ENCODE results near the gene LBP. TPM values are rescaled to one million over a fixed set of nuclear protein-coding genes. Genes with fewer than 3 reads are reported as not detected.

The LBP gene
- polyA plus RNA-seq, 1 of the 3 experiments (the other 2 are of a cell fraction), result 0.03 TPM

GRCh38 chr20:38412877-38413577, 66.7 kb downstream of the LBP start:
- H2AFZ ChIP-seq (ENCODE audit: low read depth), result no peak overlapping the region
- H3K9me3 ChIP-seq, result no peaks in the 10 kb centered on the region
- ChIA-PET CTCF (interaction anchor here (1.1 to 1.9 kb wide), 2 partner anchors 20 to 75 kb away, joined by 3 to 6 read pairs; no protein-coding TSS in a partner anchor), POLR2A (no interaction called here)
- no peak overlapping the region for H3K4me3 ChIP-seq (ENCODE audit: low read depth in 2 of 2, low read length in 1 of 2)
- no peaks in the 10 kb centered on the region for H4K20me1 ChIP-seq (ENCODE audit: insufficient read depth)
- H3K79me2 ChIP-seq (ENCODE audit: insufficient read depth), result no peaks in the 10 kb centered on the region
- no peak for TF ChIP-seq JUND (IDR thresholded peaks at IDR 0.05)
- no peak for TF ChIP-seq GABPA (IDR thresholded peaks at IDR 0.05; ENCODE audit: low read depth)
- no peak for TF ChIP-seq TCF12 (IDR thresholded peaks at IDR 0.05)
- no peak for TF ChIP-seq SMC3 (IDR thresholded peaks at IDR 0.05; ENCODE audit: low read depth, low read length)
- TF ChIP-seq, protein P1, sequence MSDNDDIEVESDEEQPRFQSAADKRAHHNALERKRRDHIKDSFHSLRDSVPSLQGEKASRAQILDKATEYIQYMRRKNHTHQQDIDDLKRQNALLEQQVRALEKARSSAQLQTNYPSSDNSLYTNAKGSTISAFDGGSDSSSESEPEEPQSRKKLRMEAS (IDR thresholded peaks at IDR 0.05; ENCODE audit: low read depth), result no peak
- TF ChIP-seq SIN3A (IDR thresholded peaks at IDR 0.05; ENCODE audit: borderline replicate concordance, low read depth, low read length), result no peak
- no peak for TF ChIP-seq MXI1 (IDR thresholded peaks at IDR 0.05; ENCODE audit: low read depth, low read length)
- TF ChIP-seq TAF1 (IDR thresholded peaks at IDR 0.05; ENCODE audit: borderline replicate concordance, low read depth, low read length), result no peak
- no peak for TF ChIP-seq GATA2 (CRISPR knock-in tag; IDR thresholded peaks at IDR 0.05)
- TF ChIP-seq RFX5 (IDR thresholded peaks at IDR 0.05; ENCODE audit: low read length), result no peak
- no peak for TF ChIP-seq RAD21 (IDR thresholded peaks at IDR 0.05; ENCODE audit: low read length)
- TF ChIP-seq EP300 (IDR thresholded peaks at IDR 0.05; ENCODE audit: borderline replicate concordance in 1 of 2, low read depth in 1 of 2, low read length in 1 of 2), result no peak
- TF ChIP-seq NFIC (IDR thresholded peaks at IDR 0.05; ENCODE audit: borderline replicate concordance), result no peak
- no peak overlapping the region for H3K9ac ChIP-seq
- H3K4me2 ChIP-seq, result no peak overlapping the region
- peaks cover 11% of the 10 kb centered on the region for H3F3A ChIP-seq (replicated peaks; ENCODE audit: insufficient read depth)
- no peaks in the 10 kb centered on the region for H3K9me2 ChIP-seq
- no peaks in the 10 kb centered on the region for H3K4me1 ChIP-seq (ENCODE audit: control insufficient read depth in 1 of 2, insufficient read depth in 2 of 2, low read depth in 1 of 2, low read length in 1 of 2)
- no peak overlapping the region for H3K27ac ChIP-seq (ENCODE audit: low read depth in 2 of 2, low read length in 1 of 2)
- peaks cover 17 to 27% of the 10 kb centered on the region in 2 experiments for H3K36me3 ChIP-seq (replicated peaks in 1 of 2; ENCODE audit: control insufficient read depth in 1 of 2, insufficient read depth in 2 of 2, low read length in 1 of 2)
- no peaks in the 10 kb centered on the region for H3K27me3 ChIP-seq (ENCODE audit: insufficient read depth)
- 90% methylated on average over 9 of the region's 9 CpGs for WGBS (ENCODE audit: low lambda C conversion rate)
- DNase-seq, result no peak

DNA sequence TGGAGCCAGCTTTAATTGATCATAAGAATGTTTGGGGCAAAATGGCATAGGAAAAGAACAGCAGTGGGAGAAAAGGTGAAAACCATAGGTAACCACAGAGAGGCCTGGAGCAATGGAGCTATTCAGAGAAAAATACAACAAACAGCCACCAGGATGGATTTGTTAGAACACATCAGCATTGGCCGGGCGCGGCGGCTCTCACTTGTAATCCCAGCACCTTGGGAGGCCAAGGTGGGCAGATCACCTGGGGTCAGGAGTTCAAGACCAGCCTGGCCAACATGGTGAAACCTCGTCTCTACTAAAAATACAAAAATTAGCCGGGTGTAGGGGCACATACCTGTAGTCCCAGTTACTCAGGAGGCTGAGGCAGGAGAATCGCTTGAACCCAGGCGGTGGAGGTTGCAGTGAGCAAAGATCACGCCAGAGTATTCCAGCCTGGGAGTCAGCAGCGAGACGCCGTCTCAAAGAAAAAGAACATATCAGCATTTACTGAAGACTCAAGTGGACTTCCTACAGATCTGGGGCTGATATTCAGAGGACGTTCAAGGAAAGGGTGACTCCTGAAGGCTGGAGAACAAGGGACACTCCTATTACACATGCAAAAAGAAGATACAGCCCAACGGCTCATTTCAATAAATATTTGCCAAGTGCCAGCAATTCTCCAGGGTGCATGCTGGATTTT, 68.6 kb downstream of the LBP start:
- no peaks in the 10 kb centered on the region; the same call in 1 of the 2 replicates for H4K20me1 ChIP-seq (ENCODE audit: insufficient read depth)
- no peak overlapping the region for H3K27ac ChIP-seq (ENCODE audit: low read depth in 2 of 2, low read length in 1 of 2)
- no peaks in the 10 kb centered on the region for H3K27me3 ChIP-seq (ENCODE audit: insufficient read depth)
- H3K36me3 ChIP-seq (replicated peaks in 1 of 2; ENCODE audit: control insufficient read depth in 1 of 2, insufficient read depth in 2 of 2, low read length in 1 of 2), result peaks cover 28 to 38% of the 10 kb centered on the region in 2 experiments
- H3K4me1 ChIP-seq (ENCODE audit: control insufficient read depth in 1 of 2, insufficient read depth in 2 of 2, low read depth in 1 of 2, low read length in 1 of 2), result peaks cover 0 to 6% of the 10 kb centered on the region in 2 experiments; a peak in 1 of 4 replicates
- H2AFZ ChIP-seq (ENCODE audit: low read depth), result no peak overlapping the region
- no peak overlapping the region for H3K4me2 ChIP-seq
- H3K9me2 ChIP-seq, result no peaks in the 10 kb centered on the region
- no peak overlapping the region for H3K9ac ChIP-seq
- POLR2A ChIA-PET, result no interaction called here
- WGBS (ENCODE audit: low lambda C conversion rate), result 95% methylated on average over 14 of the region's 14 CpGs
- H3K9me3 ChIP-seq, result no peaks in the 10 kb centered on the region
- TF ChIP-seq TCF12 (IDR thresholded peaks at IDR 0.05), result no peak
- TF ChIP-seq USF1 (IDR thresholded peaks at IDR 0.05; ENCODE audit: borderline replicate concordance, low read depth), result no peak
- TF ChIP-seq EP300 (IDR thresholded peaks at IDR 0.05; ENCODE audit: borderline replicate concordance in 1 of 2, low read depth in 1 of 2, low read length in 1 of 2), result no peak
- TF ChIP-seq RCOR1 (IDR thresholded peaks at IDR 0.05; ENCODE audit: low read length), result no peak
- no peak for TF ChIP-seq NFIC (IDR thresholded peaks at IDR 0.05; ENCODE audit: borderline replicate concordance)
- TF ChIP-seq NRF1 (IDR thresholded peaks at IDR 0.05; ENCODE audit: low read depth, low read length), result no peak
- no peak overlapping the region for H3K4me3 ChIP-seq (ENCODE audit: low read depth in 2 of 2, low read length in 1 of 2)
- no peaks in the 10 kb centered on the region for H3K79me2 ChIP-seq (ENCODE audit: insufficient read depth)
- CTCF ChIA-PET, result interaction anchor here (4.0 kb wide), 1 partner anchor 20 kb away, joined by 11 read pairs; the partner anchor contains the start of gene SNHG17
- peaks cover 23% of the 10 kb centered on the region for H3F3A ChIP-seq (replicated peaks; ENCODE audit: insufficient read depth)
- DNase-seq, result no peak
